22Rv1 (cell line): ENCODE measurements around the gene RAC2.
"Not testable (repeated sequence)": the region's sequence is repeated elsewhere in the genome, so short reads cannot be mapped to it uniquely, and the experiment has no call there.

ENCODE experiments used
- H3K27ac ChIP-seq: fragments of 450-650 bp; 2 replicates; pipeline ENCODE4 v1.5.1; 2017
- CTCF ChIP-seq: fragments of 450-650 bp; IDR thresholded peaks from 2 replicates; pipeline ENCODE4 v1.5.1; 2017; ENCODE audit warnings: mild to moderate bottlenecking
- ZFX ChIP-seq: fragments of 450-650 bp; IDR thresholded peaks from 2 replicates; pipeline ENCODE4 v1.6.1; 2017; ENCODE audit warnings: antibody characterized with exemption, borderline replicate concordance

RAC2 gene

GRCh38 chr22:37254867-37255233, 10.8 kb upstream of the RAC2 start:
- H3K27ac ChIP-seq = no peak overlapping the region

GRCh38 chr22:37254209-37254866, 10.3 kb upstream of the RAC2 start:
- TF ChIP-seq CTCF = no peak
- no peak for TF ChIP-seq ZFX
- H3K27ac ChIP-seq = no peak overlapping the region

More at GRCh38 chr22:37254867-37255233, 10.8 kb upstream of the RAC2 start:
- TF ChIP-seq CTCF = no peak
- TF ChIP-seq ZFX = no peak

- no peak overlapping the region for H3K27ac ChIP-seq
- TF ChIP-seq CTCF (no peak; the same call in 1 of the 2 replicates), ZFX (no peak)
These were observed 9.1 kb upstream of the RAC2 start for GRCh38 chr22:37253126-37253660.

- not testable (repeated sequence) for H3K27ac ChIP-seq
These were observed 7.8 kb upstream of the RAC2 start for GRCh38 chr22:37251836-37252235.

GRCh38 chr22:37249986-37250385, 5.9 kb upstream of the RAC2 start:
- TF ChIP-seq ZFX = no peak
- no peak for TF ChIP-seq CTCF
- H3K27ac ChIP-seq = no peak overlapping the region

- no peak overlapping the region for H3K27ac ChIP-seq
- TF ChIP-seq CTCF = no peak
- TF ChIP-seq ZFX = no peak
These were observed 4.2 kb upstream of the RAC2 start for GRCh38 chr22:37248251-37248650.

GRCh38 chr22:37245740-37246139, 1.7 kb upstream of the RAC2 start:
- no peak overlapping the region for H3K27ac ChIP-seq
- TF ChIP-seq ZFX = no peak
- TF ChIP-seq CTCF = no peak
